A549 (cell line): ENCODE measurements around the gene TRIM28. TPM values are rescaled to one million over a fixed set of nuclear protein-coding genes. Genes with fewer than 3 reads are reported as not detected.

Experiments used
- ATOH8 ChIP-seq: fragments of 250-450 bp; sonication (Bioruptor Pico); IDR thresholded peaks from 2 replicates; pipeline ENCODE4 v1.5.0; 2020; ENCODE audit warnings: low read depth, mild to moderate bottlenecking, moderate library complexity
- BCL3 ChIP-seq: fragments of >200 bp; sonication (Bioruptor Twin); formaldehyde crosslinking; IDR thresholded peaks from 3 replicates; pipeline ENCODE4 v1.6.1; 2016
- BHLHE40 ChIP-seq: IDR thresholded peaks from 2 replicates; pipeline ENCODE4 v1.6.1; 2012; ENCODE audit warnings: low read depth, low read length, inconsistent platforms
- CBX2 ChIP-seq: fragments of 200-600 bp; sonication (generic); IDR thresholded peaks from 2 replicates; pipeline ENCODE4 v1.6.1; 2016; ENCODE audit warnings: low read depth, mild to moderate bottlenecking, borderline replicate concordance
- CTCF ChIP-seq: fragments of >200 bp; sonication (Bioruptor Twin); formaldehyde crosslinking; IDR thresholded peaks from 3 replicates; pipeline ENCODE4 v1.5.1; 2016
- E2F6 ChIP-seq: IDR thresholded peaks from 2 replicates; pipeline ENCODE4 v1.6.1; 2012; ENCODE audit warnings: low read depth, borderline replicate concordance
- EHMT2 ChIP-seq: fragments of 200-600 bp; sonication (generic); IDR thresholded peaks from 2 replicates; pipeline ENCODE4 v1.6.1; 2016; ENCODE audit warnings: antibody characterized with exemption, low read depth, mild to moderate bottlenecking, moderate library complexity
- EP300 ChIP-seq, 2 experiments: fragments of >200 bp; sonication (Bioruptor Twin); formaldehyde crosslinking; IDR thresholded peaks; 2 replicates in 1 of 2; 3 replicates in 1 of 2; pipeline ENCODE4 v1.6.1; 2016 to 2017
- FOSB ChIP-seq: fragments of 250-450 bp; sonication (Bioruptor Pico); IDR thresholded peaks from 2 replicates; pipeline ENCODE4 v1.5.0; 2020; ENCODE audit warnings: mild to moderate bottlenecking, moderate library complexity
- HEYL ChIP-seq: fragments of 250-450 bp; sonication (Bioruptor Pico); IDR thresholded peaks from 2 replicates; pipeline ENCODE4 v1.8.0; 2021; ENCODE audit warnings: mild to moderate bottlenecking, moderate library complexity
- HMGXB4 ChIP-seq: fragments of 250-450 bp; sonication (Bioruptor Pico); IDR thresholded peaks from 2 replicates; pipeline ENCODE4 v1.5.0; 2021; ENCODE audit warnings: mild to moderate bottlenecking, moderate library complexity, borderline replicate concordance
- HOXA7 ChIP-seq: fragments of 250-450 bp; sonication (Bioruptor Pico); IDR thresholded peaks from 2 replicates; pipeline ENCODE4 v1.5.0; 2020; ENCODE audit warnings: mild to moderate bottlenecking, moderate library complexity
- HOXB13 ChIP-seq: fragments of 250-450 bp; sonication (Bioruptor Pico); IDR thresholded peaks from 2 replicates; pipeline ENCODE4 v1.5.0; 2020; ENCODE audit warnings: low read depth, mild to moderate bottlenecking, moderate library complexity
- HOXB5 ChIP-seq: fragments of 250-450 bp; sonication (Bioruptor Pico); IDR thresholded peaks from 2 replicates; pipeline ENCODE4 v1.5.0; 2020; ENCODE audit warnings: mild to moderate bottlenecking, moderate library complexity
- JUN ChIP-seq, 2 experiments: fragments of >200 bp; sonication (Bioruptor Twin); formaldehyde crosslinking; IDR thresholded peaks; 2 replicates in 1 of 2; 3 replicates in 1 of 2; pipeline ENCODE4 v1.6.1; 2016 to 2017
- KDM1A ChIP-seq: fragments of 200-600 bp; sonication (generic); IDR thresholded peaks from 2 replicates; pipeline ENCODE4 v1.6.1; 2016; ENCODE audit warnings: low read depth, mild to moderate bottlenecking
- KDM5A ChIP-seq: fragments of 200-600 bp; sonication (generic); IDR thresholded peaks from 2 replicates; pipeline ENCODE4 v1.6.1; 2016; ENCODE audit warnings: antibody characterized with exemption, mild to moderate bottlenecking
- MAFK ChIP-seq: fragments of 450-650 bp; IDR thresholded peaks from 2 replicates; pipeline ENCODE4 v1.6.1; 2014; ENCODE audit not compliant: partially characterized antibody
- MYC ChIP-seq: IDR thresholded peaks from 2 replicates; pipeline ENCODE4 v1.6.1; 2012; ENCODE audit warnings: mild to moderate bottlenecking, inconsistent platforms, low read length, improper control_type of control experiment, borderline replicate concordance
- NFE2L2 ChIP-seq: fragments of 150-350 bp; conservative IDR thresholded peaks from 2 replicates; pipeline ENCODE4 v1.6.1; 2014; ENCODE audit warnings: low read length
- NR3C1 ChIP-seq: fragments of >200 bp; sonication (Bioruptor Twin); formaldehyde crosslinking; IDR thresholded peaks from 3 replicates; pipeline ENCODE4 v1.6.1; 2017
- PHF8 ChIP-seq: fragments of 200-600 bp; sonication (generic); IDR thresholded peaks from 2 replicates; pipeline ENCODE4 v1.6.1; 2016; ENCODE audit warnings: low read depth, mild to moderate bottlenecking, antibody characterized with exemption, moderate library complexity, borderline replicate concordance
- RARB ChIP-seq: fragments of 250-450 bp; sonication (Bioruptor Pico); IDR thresholded peaks from 2 replicates; pipeline ENCODE4 v1.8.0; 2021; ENCODE audit warnings: mild to moderate bottlenecking, moderate library complexity
- RNF2 ChIP-seq: fragments of 200-600 bp; sonication (generic); IDR thresholded peaks from 2 replicates; pipeline ENCODE4 v1.6.1; 2016; ENCODE audit warnings: low read depth, mild to moderate bottlenecking, antibody characterized with exemption, moderate library complexity, borderline replicate concordance
- TFCP2L1 ChIP-seq: fragments of 250-450 bp; sonication (Bioruptor Pico); IDR thresholded peaks from 2 replicates; pipeline ENCODE4 v1.5.0; 2021; ENCODE audit warnings: mild to moderate bottlenecking
- USF2 ChIP-seq: fragments of 450-650 bp; IDR thresholded peaks from 2 replicates; pipeline ENCODE4 v1.6.1; 2014; ENCODE audit warnings: antibody characterized with exemption
- ZC3H11A ChIP-seq: fragments of 450-650 bp; IDR thresholded peaks from 2 replicates; pipeline ENCODE4 v1.6.1; 2014; ENCODE audit warnings: antibody characterized with exemption, mild to moderate bottlenecking
- ZSCAN20 ChIP-seq: fragments of 250-450 bp; sonication (Bioruptor Pico); IDR thresholded peaks from 2 replicates; pipeline ENCODE4 v1.8.0; 2022; ENCODE audit warnings: mild to moderate bottlenecking, moderate library complexity
- polyA plus RNA-seq, 4 experiments: library from polyadenylated mRNA; depleted of rRNA in 3 of 4; stranded (reverse); fragments of >200 nt; fragmentation: RNase III in 1 of 4; extraction: RNeasy Plus Mini Kit Qiagen cat#74134 plus additional on column Dnase treatment in 1 of 4; gene quantifications; 2 replicates in 3 of 4; 3 replicates in 1 of 4; pipeline ENCODE4 v1.2.3, GENCODE V29; 2011 to 2017
- TF ChIP-seq, protein P1 (sequence below): fragments of 150-350 bp; IDR thresholded peaks from 2 replicates; pipeline ENCODE4 v1.6.1; 2014; ENCODE audit warnings: low read depth, mild to moderate bottlenecking, low read length

Gene TRIM28
- polyA plus RNA-seq, 2 of the 4 experiments (the other 2 are of a cell fraction), result 576 to 656 TPM

GRCh38 chr19:58554494-58555368, 10.9 kb downstream of the TRIM28 start, which contains the start of gene CHMP2A (continued):
- TF ChIP-seq E2F6, result peak; percentile 59; the same call in 1 of the 2 replicates
- peak; percentile 81 to 98 for TF ChIP-seq JUN (IDR thresholded peaks at IDR 0.05)
- no peak for TF ChIP-seq NR3C1
- no peak for TF ChIP-seq ATOH8 (CRISPR knock-in tag)
- TF ChIP-seq ZSCAN20, result no peak
- no peak for TF ChIP-seq EP300 (IDR thresholded peaks at IDR 0.05)
- peak; percentile 97 for TF ChIP-seq TFCP2L1 (CRISPR knock-in tag)
- peak; percentile 70; the same call in 2 of the 3 replicates for TF ChIP-seq BCL3
- TF ChIP-seq FOSB, result peak; percentile 89
- peak; percentile 84 for TF ChIP-seq HOXB5 (CRISPR knock-in tag)
- no peak for TF ChIP-seq MAFK
- no peak for TF ChIP-seq HEYL (CRISPR knock-in tag)
- TF ChIP-seq RNF2, result no peak
- TF ChIP-seq EHMT2, result no peak
- peak; percentile 84 for TF ChIP-seq MYC
- peak; percentile 69 for TF ChIP-seq KDM5A
- no peak for TF ChIP-seq CBX2
- no peak for TF ChIP-seq KDM1A
- TF ChIP-seq HOXA7 (CRISPR knock-in tag), result peak; percentile 97
- TF ChIP-seq, protein P1, sequence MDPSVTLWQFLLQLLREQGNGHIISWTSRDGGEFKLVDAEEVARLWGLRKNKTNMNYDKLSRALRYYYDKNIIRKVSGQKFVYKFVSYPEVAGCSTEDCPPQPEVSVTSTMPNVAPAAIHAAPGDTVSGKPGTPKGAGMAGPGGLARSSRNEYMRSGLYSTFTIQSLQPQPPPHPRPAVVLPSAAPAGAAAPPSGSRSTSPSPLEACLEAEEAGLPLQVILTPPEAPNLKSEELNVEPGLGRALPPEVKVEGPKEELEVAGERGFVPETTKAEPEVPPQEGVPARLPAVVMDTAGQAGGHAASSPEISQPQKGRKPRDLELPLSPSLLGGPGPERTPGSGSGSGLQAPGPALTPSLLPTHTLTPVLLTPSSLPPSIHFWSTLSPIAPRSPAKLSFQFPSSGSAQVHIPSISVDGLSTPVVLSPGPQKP, result 0 out of 2 replicates have a peak, but pooled peaks have one; percentile 40
- no peak for TF ChIP-seq CTCF
- TF ChIP-seq NFE2L2, result no peak
- TF ChIP-seq USF2, result no peak
- no peak; the same call in 1 of the 2 replicates for TF ChIP-seq PHF8
- TF ChIP-seq BHLHE40, result peak; percentile 73
- no peak for TF ChIP-seq ZC3H11A
- no peak; the same call in 1 of the 2 replicates for TF ChIP-seq HMGXB4 (CRISPR knock-in tag)
- TF ChIP-seq RARB (CRISPR knock-in tag), result peak; percentile 92
- no peak for TF ChIP-seq HOXB13 (CRISPR knock-in tag)
